B cell (primary cell): Measurements from ENCODE around the gene COG2. TPM values are rescaled to one million over a fixed set of nuclear protein-coding genes. Genes with fewer than 3 reads are reported as not detected.

Experiments used
- ATAC-seq: fragments of 200-7000 bp; cut with Tn5 transposase; one replicate; pipeline ENCODE4 v1.10.0; 2021; ENCODE audit warnings: low read depth, mild to moderate bottlenecking, moderate number of reproducible peaks, moderate library complexity
- CTCF ChIA-PET: fragments of 350-600 bp; sonication (Branson Sonifier 250); formaldehyde crosslinking; loops from one replicate; lab custom pipeline; 2021; ENCODE audit warnings: antibody characterized with exemption, inconsistent platforms; lab: Charles Lee
- POLR2A ChIA-PET: fragments of 350-600 bp; sonication (Branson Sonifier 250); formaldehyde crosslinking; loops from one replicate; lab custom pipeline; 2021; ENCODE audit warnings: antibody characterized with exemption; lab: Charles Lee
- DNase-seq: peaks from one replicate; pipeline ENCODE4 v3.0.0; 2013
- H2AFZ ChIP-seq: 2 replicates; pipeline ENCODE4 v1.6.1; 2012; ENCODE audit warnings: mild to moderate bottlenecking, low read depth, low read length; ENCODE audit not compliant: insufficient read depth, poor library complexity, severe bottlenecking
- H3K27ac ChIP-seq, 2 donors: 1 replicate in 1 of 2; 2 replicates in 1 of 2; pipeline ENCODE4 v1.5.1; 2012 to 2013; ENCODE audit warnings: low read length in 2 of 2, mild to moderate bottlenecking in 2 of 2, moderate library complexity in 1 of 2
- H3K27me3 ChIP-seq, 4 experiments: fragments of 200-600 bp in 1 of 4; sonication (generic) in 1 of 4; replicated peaks in 1 of 4; 1 replicate in 2 of 4; 2 replicates in 2 of 4; pipeline versions ENCODE4 v1.6.1 to v1.7.0; 2013 to 2016; ENCODE audit warnings: low read length in 3 of 4, mild to moderate bottlenecking in 2 of 4, mixed read lengths in 1 of 4, moderate library complexity in 1 of 4; ENCODE audit not compliant: insufficient read depth in 4 of 4, control insufficient read depth in 3 of 4; ENCODE audit errors: control extremely low read depth in 1 of 4
- H3K36me3 ChIP-seq, 2 experiments: replicated peaks in 1 of 2; 1 replicate in 1 of 2; 2 replicates in 1 of 2; pipeline versions ENCODE4 v1.6.1 to v1.7.1; 2013; ENCODE audit warnings: low read length in 1 of 2; ENCODE audit not compliant: insufficient read depth in 2 of 2, control insufficient read depth in 1 of 2; ENCODE audit errors: control extremely low read depth in 1 of 2, extremely low read depth in 1 of 2
- H3K4me1 ChIP-seq, 2 donors: fragments of 200-600 bp in 1 of 2; sonication (generic) in 1 of 2; 1 replicate in 1 of 2; 2 replicates in 1 of 2; pipeline versions ENCODE4 v1.5.1 to v1.6.1; 2013 to 2017; ENCODE audit warnings: low read length in 2 of 2; ENCODE audit not compliant: control insufficient read depth in 2 of 2, insufficient read depth in 2 of 2
- H3K4me2 ChIP-seq: replicated peaks from 2 replicates; pipeline ENCODE3; 2012; ENCODE audit warnings: mild to moderate bottlenecking, low read depth, low read length; ENCODE audit not compliant: poor library complexity, severe bottlenecking
- H3K4me3 ChIP-seq, 5 experiments: fragments of 200-600 bp in 1 of 5; sonication (generic) in 1 of 5; 1 replicate in 3 of 5; 2 replicates in 2 of 5; pipeline versions ENCODE4 v1.5.1 to v1.7.0; 2011 to 2016; ENCODE audit warnings: low read length in 4 of 5, mild to moderate bottlenecking in 4 of 5, low read depth in 2 of 5, control low read depth in 1 of 5, moderate library complexity in 1 of 5; ENCODE audit not compliant: insufficient read depth in 1 of 5; ENCODE audit errors: control extremely low read depth in 1 of 5, extremely low read depth in 1 of 5
- H3K79me2 ChIP-seq: fragments of 200-600 bp; sonication (generic); one replicate; pipeline ENCODE4 v1.6.0; 2016; ENCODE audit warnings: low read length; ENCODE audit not compliant: control insufficient read depth, insufficient read depth
- H3K9ac ChIP-seq: fragments of 200-600 bp; sonication (generic); 2 replicates; pipeline ENCODE4 v1.6.1; 2017; ENCODE audit warnings: mild to moderate bottlenecking, low read length, moderate library complexity
- H3K9me3 ChIP-seq, 3 donors: one replicate each; pipeline versions ENCODE4 v1.6.1 to v1.7.1; 2013; ENCODE audit warnings: low read length in 2 of 3; ENCODE audit not compliant: control insufficient read depth in 2 of 3, insufficient read depth in 1 of 3; ENCODE audit errors: control extremely low read depth in 1 of 3
- H4K20me1 ChIP-seq: 2 replicates; pipeline ENCODE4 v1.6.0; 2012; ENCODE audit warnings: mild to moderate bottlenecking, low read length; ENCODE audit not compliant: insufficient read depth, control insufficient read depth, poor library complexity, severe bottlenecking
- H3K27ac Mint-ChIP-seq: one replicate; pipeline ENCODE4 v1.8.0; 2021; ENCODE audit warnings: mixed read lengths
- H3K27me3 Mint-ChIP-seq: one replicate; pipeline ENCODE4 v1.8.0; 2021; ENCODE audit warnings: mixed read lengths
- H3K4me1 Mint-ChIP-seq: one replicate; pipeline ENCODE4 v1.8.0; 2021; ENCODE audit warnings: mixed read lengths
- H3K4me3 Mint-ChIP-seq: one replicate; pipeline ENCODE4 v1.8.0; 2021; ENCODE audit warnings: mixed read lengths
- H3K9me3 Mint-ChIP-seq: one replicate; pipeline ENCODE4 v1.8.0; 2022; ENCODE audit warnings: mixed read lengths; ENCODE audit not compliant: insufficient read depth
- EZH2 ChIP-seq: IDR thresholded peaks from 2 replicates; pipeline ENCODE4 v1.6.1; 2012; ENCODE audit warnings: borderline replicate concordance, low read depth, mild to moderate bottlenecking, moderate library complexity, low read length; ENCODE audit not compliant: insufficient read depth, poor library complexity, severe bottlenecking
- WGBS: methylation state at CpG from one replicate; pipeline ENCODE4 v1.1.5; 2013; ENCODE audit warnings: missing lambda C conversion rate; ENCODE audit not compliant: insufficient coverage; 5-methylcytosine and 5-hydroxymethylcytosine counted together
- intact Hi-C: fragments of 100-400 bp; cut with micrococcal nuclease; formaldehyde crosslinking; loops from one replicate; pipeline ENCODE4 v1.10.0; 2022
- polyA minus RNA-seq: library from RNA; depleted of rRNA, polyadenylated mRNA; stranded (reverse); fragments of >200 nt; gene quantifications from 2 replicates; pipeline ENCODE4 v1.2.3, GENCODE V29; 2012
- polyA plus RNA-seq: library from polyadenylated mRNA; depleted of rRNA; stranded (reverse); fragments of >200 nt; gene quantifications from 2 replicates; pipeline ENCODE4 v1.2.3, GENCODE V29; 2012
- total RNA-seq, 2 donors: library from RNA; stranded (reverse); fragments of 120-200 nt in 1 of 2; gene quantifications; 1 replicate in 1 of 2; 2 replicates in 1 of 2; pipeline versions ENCODE4 v1.2.3 to v1.2.4, GENCODE V29; 2013 to 2022
- TF ChIP-seq, protein P1 (sequence below): fragments of 200-600 bp; IDR thresholded peaks from one replicate; pipeline ENCODE4 v1.8.0; 2022; ENCODE audit warnings: antibody characterized with exemption, mild to moderate bottlenecking

COG2 gene, protein sequence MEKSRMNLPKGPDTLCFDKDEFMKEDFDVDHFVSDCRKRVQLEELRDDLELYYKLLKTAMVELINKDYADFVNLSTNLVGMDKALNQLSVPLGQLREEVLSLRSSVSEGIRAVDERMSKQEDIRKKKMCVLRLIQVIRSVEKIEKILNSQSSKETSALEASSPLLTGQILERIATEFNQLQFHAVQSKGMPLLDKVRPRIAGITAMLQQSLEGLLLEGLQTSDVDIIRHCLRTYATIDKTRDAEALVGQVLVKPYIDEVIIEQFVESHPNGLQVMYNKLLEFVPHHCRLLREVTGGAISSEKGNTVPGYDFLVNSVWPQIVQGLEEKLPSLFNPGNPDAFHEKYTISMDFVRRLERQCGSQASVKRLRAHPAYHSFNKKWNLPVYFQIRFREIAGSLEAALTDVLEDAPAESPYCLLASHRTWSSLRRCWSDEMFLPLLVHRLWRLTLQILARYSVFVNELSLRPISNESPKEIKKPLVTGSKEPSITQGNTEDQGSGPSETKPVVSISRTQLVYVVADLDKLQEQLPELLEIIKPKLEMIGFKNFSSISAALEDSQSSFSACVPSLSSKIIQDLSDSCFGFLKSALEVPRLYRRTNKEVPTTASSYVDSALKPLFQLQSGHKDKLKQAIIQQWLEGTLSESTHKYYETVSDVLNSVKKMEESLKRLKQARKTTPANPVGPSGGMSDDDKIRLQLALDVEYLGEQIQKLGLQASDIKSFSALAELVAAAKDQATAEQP
- total RNA-seq (36.9 and 42.5 TPM in 2 replicates), polyA plus RNA-seq (16.5 and 17.0 TPM in 2 replicates), polyA minus RNA-seq (12.7 and 15.3 TPM in 2 replicates)
- total RNA-seq (2013), result 31.0 TPM

DNA sequence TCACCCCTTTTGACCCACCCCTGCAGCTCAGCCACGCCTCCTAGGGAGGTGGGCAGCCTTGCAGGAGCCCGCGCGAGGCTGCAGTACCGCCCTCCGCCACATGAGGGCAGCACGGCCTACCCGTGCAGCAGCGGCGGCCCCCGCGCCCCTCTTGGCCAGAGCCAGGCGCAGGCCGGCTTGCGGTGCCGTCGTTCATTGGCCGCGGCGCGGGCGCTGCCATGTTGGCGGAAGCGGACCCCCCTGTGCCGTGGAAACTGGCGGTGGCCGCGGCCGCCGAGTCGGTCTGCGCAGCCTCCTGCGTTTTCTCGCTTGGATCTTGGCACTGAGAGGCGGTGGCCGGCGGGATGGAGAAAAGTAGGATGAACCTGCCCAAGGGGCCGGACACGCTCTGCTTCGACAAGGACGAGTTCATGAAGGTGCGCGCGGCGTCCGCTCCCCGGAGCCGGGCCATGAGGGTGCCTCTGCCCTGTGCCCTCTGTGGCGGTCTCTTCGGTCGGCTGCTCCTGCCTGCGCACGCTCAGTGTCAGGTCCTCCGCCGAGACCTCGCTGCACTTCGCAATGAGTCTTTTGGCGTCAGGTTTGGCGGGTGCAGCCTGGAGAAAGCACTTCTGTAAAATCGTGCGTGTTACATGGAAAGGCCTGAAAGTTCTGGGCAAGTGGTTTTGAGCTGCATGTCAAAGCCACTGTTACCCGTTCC is at the start of gene COG2:
COG2 (plus strand) TSS at position 219 of the 697 bp plus-strand sequence; CDS start at position 345, 126 bp downstream.
- peaks cover 0 to 10% (median 0%) of the 10 kb centered on the region in 4 experiments for H3K27me3 ChIP-seq
- peaks cover 0 to 2% (median 0%) of the 10 kb centered on the region in 3 donors for H3K9me3 ChIP-seq
- Mint-ChIP-seq H3K27ac (peak within 1 kb of the TSS; percentile 98), H3K27me3 (peaks cover 23% of the 10 kb centered on the region), H3K9me3 (no peaks in the 10 kb centered on the region), H3K4me1 (peaks cover 53% of the 10 kb centered on the region), H3K4me3 (peak within 1 kb of the TSS; percentile 99)
- H3K4me3 ChIP-seq, result peak within 1 kb of the TSS; percentile 58 to 93 (median 87)
- H3K4me2 ChIP-seq, result peak within 1 kb of the TSS; percentile 82
- POLR2A ChIA-PET, result no interaction called here
- TF ChIP-seq, protein P1, sequence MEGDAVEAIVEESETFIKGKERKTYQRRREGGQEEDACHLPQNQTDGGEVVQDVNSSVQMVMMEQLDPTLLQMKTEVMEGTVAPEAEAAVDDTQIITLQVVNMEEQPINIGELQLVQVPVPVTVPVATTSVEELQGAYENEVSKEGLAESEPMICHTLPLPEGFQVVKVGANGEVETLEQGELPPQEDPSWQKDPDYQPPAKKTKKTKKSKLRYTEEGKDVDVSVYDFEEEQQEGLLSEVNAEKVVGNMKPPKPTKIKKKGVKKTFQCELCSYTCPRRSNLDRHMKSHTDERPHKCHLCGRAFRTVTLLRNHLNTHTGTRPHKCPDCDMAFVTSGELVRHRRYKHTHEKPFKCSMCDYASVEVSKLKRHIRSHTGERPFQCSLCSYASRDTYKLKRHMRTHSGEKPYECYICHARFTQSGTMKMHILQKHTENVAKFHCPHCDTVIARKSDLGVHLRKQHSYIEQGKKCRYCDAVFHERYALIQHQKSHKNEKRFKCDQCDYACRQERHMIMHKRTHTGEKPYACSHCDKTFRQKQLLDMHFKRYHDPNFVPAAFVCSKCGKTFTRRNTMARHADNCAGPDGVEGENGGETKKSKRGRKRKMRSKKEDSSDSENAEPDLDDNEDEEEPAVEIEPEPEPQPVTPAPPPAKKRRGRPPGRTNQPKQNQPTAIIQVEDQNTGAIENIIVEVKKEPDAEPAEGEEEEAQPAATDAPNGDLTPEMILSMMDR, result peak; percentile 100
- no peak for TF ChIP-seq EZH2
- peaks cover 41% of the 10 kb centered on the region for H3K79me2 ChIP-seq
- H3K36me3 ChIP-seq, result peaks cover 0 to 11% of the 10 kb centered on the region in 2 experiments
- CTCF ChIA-PET, result interaction anchor here (1.1 to 2.5 kb wide), 6 partner anchors 8 to 316 kb away, joined by 3 to 10 read pairs (median 4); no protein-coding TSS in a partner anchor
- H2AFZ ChIP-seq, result peak within 1 kb of the TSS; percentile 84
- peaks cover 28 to 35% of the 10 kb centered on the region in 2 donors for H3K4me1 ChIP-seq
- peak; percentile 96 for DNase-seq
- peaks cover 40% of the 10 kb centered on the region for H4K20me1 ChIP-seq
- intact Hi-C loops, result loop anchor here (1.0 to 5.0 kb wide), 7 partner anchors 226 to 1300 kb away; partner anchors contain the start of genes C1orf198, CCSAP, FAM89A and GNPAT
- H3K27ac ChIP-seq, result peak within 1 kb of the TSS; percentile 72
- WGBS, result under 1% methylated on average over 60 of the region's 62 CpGs
- peak; percentile 87 for ATAC-seq
- peak within 1 kb of the TSS; percentile 85 for H3K9ac ChIP-seq
